HepG2 (cell line): Measurements from ENCODE around the gene PODXL.

ENCODE experiments used
- CTCF ChIP-seq: sonication (generic); formaldehyde crosslinking; IDR thresholded peaks from 2 replicates; pipeline ENCODE4 v1.5.0; 2020; ENCODE audit warnings: mild to moderate bottlenecking, missing genetic modification reagents, moderate library complexity
- FOXP4 ChIP-seq: sonication (generic); formaldehyde crosslinking; IDR thresholded peaks from 2 replicates; pipeline ENCODE4 v1.4.0; 2020; ENCODE audit warnings: missing genetic modification reagents

- TF ChIP-seq FOXP4 (CRISPR knock-in tag) (no peak), CTCF (CRISPR knock-in tag) (no peak)
These were observed 37.8 kb downstream of the PODXL start for GRCh38 chr7:131518626-131519025.
